ENCODE results near the gene DDX24. TPM values are rescaled to one million over a fixed set of nuclear protein-coding genes. Genes with fewer than 3 reads are reported as not detected.

The DDX24 gene
- total and polyA plus RNA-seq, 11 donors = 113 to 268 (median 204) TPM

DNA sequence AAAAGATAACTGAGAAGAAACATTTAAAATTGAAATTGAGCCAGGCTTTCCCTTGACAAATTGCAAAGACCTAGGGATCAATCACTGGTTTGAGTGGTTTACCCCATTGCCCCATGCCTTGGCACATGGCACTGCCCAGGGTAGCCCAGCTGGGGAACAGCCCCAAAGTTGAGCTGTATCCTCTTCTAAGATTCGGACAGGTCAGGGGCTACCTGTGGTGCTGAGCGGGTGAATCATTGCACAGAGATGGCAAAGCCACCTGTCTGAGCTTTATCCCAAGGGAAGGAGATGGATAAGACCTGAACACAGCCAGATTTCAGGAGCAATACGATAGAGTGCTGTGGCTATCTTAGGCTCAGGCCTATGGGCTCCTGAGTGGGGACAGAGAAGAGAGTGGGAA lies 41.4 kb upstream of the DDX24 start:
- no peaks in the 10 kb centered on the region for H3K27me3 ChIP-seq
- no peak overlapping the region for H3K4me3 ChIP-seq
- no peak for TF ChIP-seq POLR2A (IDR thresholded peaks at IDR 0.05)
- TF ChIP-seq, protein P1, sequence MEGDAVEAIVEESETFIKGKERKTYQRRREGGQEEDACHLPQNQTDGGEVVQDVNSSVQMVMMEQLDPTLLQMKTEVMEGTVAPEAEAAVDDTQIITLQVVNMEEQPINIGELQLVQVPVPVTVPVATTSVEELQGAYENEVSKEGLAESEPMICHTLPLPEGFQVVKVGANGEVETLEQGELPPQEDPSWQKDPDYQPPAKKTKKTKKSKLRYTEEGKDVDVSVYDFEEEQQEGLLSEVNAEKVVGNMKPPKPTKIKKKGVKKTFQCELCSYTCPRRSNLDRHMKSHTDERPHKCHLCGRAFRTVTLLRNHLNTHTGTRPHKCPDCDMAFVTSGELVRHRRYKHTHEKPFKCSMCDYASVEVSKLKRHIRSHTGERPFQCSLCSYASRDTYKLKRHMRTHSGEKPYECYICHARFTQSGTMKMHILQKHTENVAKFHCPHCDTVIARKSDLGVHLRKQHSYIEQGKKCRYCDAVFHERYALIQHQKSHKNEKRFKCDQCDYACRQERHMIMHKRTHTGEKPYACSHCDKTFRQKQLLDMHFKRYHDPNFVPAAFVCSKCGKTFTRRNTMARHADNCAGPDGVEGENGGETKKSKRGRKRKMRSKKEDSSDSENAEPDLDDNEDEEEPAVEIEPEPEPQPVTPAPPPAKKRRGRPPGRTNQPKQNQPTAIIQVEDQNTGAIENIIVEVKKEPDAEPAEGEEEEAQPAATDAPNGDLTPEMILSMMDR (IDR thresholded peaks at IDR 0.05) = no peak
- ATAC-seq = no peak
- peak in 2 of 5 donors; percentile 0 to 7 for DNase-seq
- WGBS, 4 donors = 77 to 100% (median 92%) methylated on average over 3 of the region's 3 CpGs
- intact Hi-C loops (cut with DNase I) = no loop called here
- peaks cover 0 to 10% (median 0%) of the 10 kb centered on the region in 9 donors for H3K36me3 ChIP-seq
- peaks cover 0 to 24% (median 3%) of the 10 kb centered on the region in 12 donors for H3K9me3 ChIP-seq
- no peak overlapping the region for H3K27ac ChIP-seq
- H3K4me1 ChIP-seq = no peaks in the 10 kb centered on the region

DNA sequence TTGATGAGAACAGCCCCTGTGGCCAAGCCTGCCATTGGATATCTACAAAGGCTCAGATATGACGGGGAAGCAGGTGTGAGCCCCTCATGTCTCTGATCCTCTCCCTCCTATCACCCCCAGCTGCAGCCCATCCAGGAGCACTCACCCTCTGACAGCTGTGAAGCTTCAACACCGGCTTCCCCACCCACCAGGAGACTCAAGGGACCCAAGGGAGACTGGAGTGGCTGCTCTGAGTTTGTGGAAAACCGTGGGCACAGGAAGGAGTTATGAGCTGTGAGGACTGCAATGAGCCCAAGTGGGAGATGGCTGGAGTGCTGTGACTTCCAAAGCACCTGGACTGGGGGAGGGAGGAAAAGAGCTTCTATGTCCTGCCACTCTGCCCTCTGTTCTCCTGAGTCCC lies 40.5 kb upstream of the DDX24 start:
- H3K4me1 ChIP-seq = no peaks in the 10 kb centered on the region
- H3K4me3 ChIP-seq = no peak overlapping the region
- TF ChIP-seq POLR2A (IDR thresholded peaks at IDR 0.05) = no peak
- TF ChIP-seq, protein P1 (IDR thresholded peaks at IDR 0.05) = no peak
- peaks cover 0 to 6% (median 0%) of the 10 kb centered on the region in 9 donors for H3K36me3 ChIP-seq
- DNase-seq (peak in 1 of 5 donors; percentile 43), ATAC-seq (peak in 2 of 4 donors; percentile 36 to 53)
- no peaks in the 10 kb centered on the region for H3K27me3 ChIP-seq
- WGBS, 4 donors = 38 to 53% (median 46%) methylated on average over 3 of the region's 3 CpGs
- intact Hi-C loops (cut with DNase I) = no loop called here
- peaks cover 0 to 24% (median 3%) of the 10 kb centered on the region in 12 donors for H3K9me3 ChIP-seq
- no peak overlapping the region for H3K27ac ChIP-seq

DNA sequence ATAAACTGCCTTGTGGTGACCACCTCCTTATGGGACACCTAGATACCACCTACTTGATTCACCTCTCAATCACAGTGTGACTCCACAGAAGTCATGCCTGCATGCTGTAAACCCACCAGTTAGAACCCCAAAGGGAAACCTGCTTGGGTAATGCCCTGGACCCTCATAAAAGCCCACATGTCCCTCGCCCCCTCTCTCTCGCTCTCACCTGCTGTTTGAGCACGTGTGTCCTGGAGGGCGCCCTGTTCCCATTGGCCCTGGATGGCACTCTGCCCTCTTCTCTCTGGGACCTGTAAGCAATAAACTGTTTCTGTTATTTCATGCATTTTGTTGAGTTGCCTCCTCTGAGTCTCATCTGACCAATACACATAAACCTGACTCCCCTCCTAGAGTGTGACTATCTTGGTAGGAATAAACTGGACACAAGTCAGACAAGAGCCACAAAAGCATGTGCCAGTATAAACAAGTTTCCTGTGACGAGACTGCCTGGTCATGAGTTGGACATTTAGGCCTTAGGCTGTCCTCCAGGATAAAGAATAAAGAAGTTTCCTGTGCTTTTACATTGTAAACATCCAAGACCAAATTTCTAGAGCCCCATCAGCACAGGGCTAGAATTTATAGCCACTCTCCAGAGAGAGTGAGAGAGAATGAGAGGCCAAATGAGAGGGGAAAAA lies 39.8 kb upstream of the DDX24 start:
- 81 to 90% (median 87%) methylated on average over 5 of the region's 5 CpGs for WGBS, 4 donors
- no peak for DNase-seq
- TF ChIP-seq POLR2A (IDR thresholded peaks at IDR 0.05) = no peak
- TF ChIP-seq, protein P1 (IDR thresholded peaks at IDR 0.05) = no peak
- Histone ChIP-seq H3K27me3 (no peaks in the 10 kb centered on the region), H3K27ac (no peak overlapping the region), H3K4me1 (peaks cover 0 to 3% (median 0%) of the 10 kb centered on the region in 12 donors), H3K4me3 (no peak overlapping the region), H3K9me3 (peaks cover 0 to 24% (median 3%) of the 10 kb centered on the region in 12 donors), H3K36me3 (peaks cover 0 to 7% (median 0%) of the 10 kb centered on the region in 9 donors)
- peak in 2 of 4 donors; percentile 36 to 59 for ATAC-seq
- intact Hi-C loops (cut with DNase I) = no loop called here

DNA sequence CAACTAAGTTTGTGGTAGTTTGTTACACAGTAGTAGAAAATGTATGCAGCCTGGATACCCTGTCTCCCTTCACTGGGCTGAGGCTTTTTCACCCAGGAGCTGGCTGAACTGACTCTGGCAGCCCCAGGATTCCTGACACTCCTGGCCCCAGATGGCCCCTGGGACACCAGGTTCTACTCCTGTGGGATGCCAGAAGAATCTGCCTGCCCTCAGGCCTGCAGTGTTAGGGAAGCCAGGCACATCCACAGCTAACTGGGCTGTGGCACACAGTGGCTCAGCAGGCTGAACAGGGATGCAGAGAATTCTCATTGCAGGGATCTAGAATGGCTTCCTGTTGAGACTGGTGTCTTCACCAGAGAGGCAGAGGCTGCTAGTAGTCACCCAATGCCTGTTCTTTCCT lies 38.1 kb upstream of the DDX24 start:
- H3K27me3 ChIP-seq = no peaks in the 10 kb centered on the region
- H3K4me1 ChIP-seq = peaks cover 0 to 20% (median 14%) of the 10 kb centered on the region in 12 donors
- H3K36me3 ChIP-seq = peaks cover 0 to 7% (median 0%) of the 10 kb centered on the region in 9 donors
- ATAC-seq (no peak), DNase-seq (no peak)
- no peak overlapping the region for H3K4me3 ChIP-seq
- intact Hi-C loops (cut with DNase I) = no loop called here
- no peak overlapping the region for H3K27ac ChIP-seq
- peaks cover 0 to 24% (median 3%) of the 10 kb centered on the region in 12 donors for H3K9me3 ChIP-seq
- TF ChIP-seq, protein P1 (IDR thresholded peaks at IDR 0.05) = no peak
- TF ChIP-seq POLR2A (IDR thresholded peaks at IDR 0.05) = no peak

Data from heart left ventricle (tissue), 16 donors.